SIG-M5 treated with dmso at 0.1 percent for 504 hours (cell line): ENCODE data around the gene EFNA2.

ENCODE experiments used
- DNase-seq: peaks from one replicate; lab custom pipeline; 2025; ENCODE audit not compliant: unreplicated experiment; lab: John Stamatoyannopoulos, UW

Gene EFNA2

DNA sequence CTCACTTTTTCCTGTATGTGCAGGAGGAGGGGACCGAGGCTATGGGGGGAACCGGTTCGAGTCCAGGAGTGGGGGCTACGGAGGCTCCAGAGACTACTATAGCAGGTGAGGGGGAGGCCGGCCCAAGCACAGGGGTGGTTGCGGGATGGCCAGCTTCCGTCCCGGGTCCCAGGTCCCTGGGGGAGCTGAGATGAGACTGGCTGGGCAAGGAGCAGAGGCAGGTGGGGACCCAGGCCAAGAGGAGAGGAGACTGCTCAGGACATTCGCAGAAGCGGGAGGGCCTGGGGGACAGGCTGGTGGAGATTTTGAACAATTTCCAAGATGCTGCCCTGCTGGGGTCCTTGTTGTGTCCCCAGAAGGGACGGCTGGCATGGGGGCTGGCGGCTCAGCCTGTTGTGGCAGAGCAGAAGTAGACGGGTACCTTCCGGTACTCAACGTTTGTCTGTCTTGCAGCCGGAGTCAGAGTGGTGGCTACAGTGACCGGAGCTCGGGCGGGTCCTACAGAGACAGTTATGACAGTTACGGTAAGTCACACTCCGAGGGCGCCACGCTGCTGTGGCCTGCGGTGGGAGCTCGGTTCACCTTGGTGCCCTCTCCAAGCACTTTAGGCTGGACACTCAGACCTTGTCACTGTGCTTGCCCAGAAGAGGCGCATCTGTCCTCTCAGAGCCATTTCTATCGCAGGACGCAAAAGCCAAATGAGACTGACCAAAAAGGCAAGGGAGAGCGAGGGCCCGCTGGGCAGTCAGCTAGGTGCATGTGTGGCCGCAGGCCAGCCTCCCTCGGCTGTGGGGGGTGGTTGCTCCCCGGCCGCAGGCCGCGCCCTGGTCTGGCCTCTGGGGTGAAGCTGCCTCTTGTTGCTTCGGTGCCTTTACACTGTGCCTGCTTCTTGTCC is 13.9 kb upstream of the EFNA2 start:
- DNase-seq = no peak

DNA sequence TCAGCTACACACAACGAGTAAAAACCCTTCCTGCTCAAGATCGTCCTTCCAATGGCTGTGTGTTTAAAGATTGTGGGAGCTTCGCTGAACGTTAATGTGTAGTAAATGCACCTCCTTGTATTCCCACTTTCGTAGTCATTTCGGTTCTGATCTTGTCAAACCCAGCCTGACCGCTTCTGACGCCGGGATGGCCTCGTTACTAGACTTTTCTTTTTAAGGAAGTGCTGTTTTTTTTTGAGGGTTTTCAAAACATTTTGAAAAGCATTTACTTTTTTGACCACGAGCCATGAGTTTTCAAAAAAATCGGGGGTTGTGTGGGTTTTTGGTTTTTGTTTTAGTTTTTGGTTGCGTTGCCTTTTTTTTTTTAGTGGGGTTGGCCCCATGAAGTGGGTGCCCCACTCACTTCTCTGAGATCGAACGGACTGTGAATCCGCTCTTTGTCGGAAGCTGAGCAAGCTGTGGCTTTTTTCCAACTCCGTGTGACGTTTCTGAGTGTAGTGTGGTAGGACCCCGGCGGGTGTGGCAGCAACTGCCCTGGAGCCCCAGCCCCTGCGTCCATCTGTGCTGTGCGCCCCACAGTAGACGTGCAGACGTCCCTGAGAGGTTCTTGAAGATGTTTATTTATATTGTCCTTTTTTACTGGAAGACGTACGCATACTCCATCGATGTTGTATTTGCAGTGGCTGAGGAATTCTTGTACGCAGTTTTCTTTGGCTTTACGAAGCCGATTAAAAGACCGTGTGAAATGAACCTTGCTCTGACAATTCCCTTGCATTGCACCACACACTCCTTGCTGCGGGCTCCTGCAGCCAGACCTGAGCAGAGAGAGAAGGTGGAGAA is 13.0 kb upstream of the EFNA2 start:
- DNase-seq = no peak

DNA sequence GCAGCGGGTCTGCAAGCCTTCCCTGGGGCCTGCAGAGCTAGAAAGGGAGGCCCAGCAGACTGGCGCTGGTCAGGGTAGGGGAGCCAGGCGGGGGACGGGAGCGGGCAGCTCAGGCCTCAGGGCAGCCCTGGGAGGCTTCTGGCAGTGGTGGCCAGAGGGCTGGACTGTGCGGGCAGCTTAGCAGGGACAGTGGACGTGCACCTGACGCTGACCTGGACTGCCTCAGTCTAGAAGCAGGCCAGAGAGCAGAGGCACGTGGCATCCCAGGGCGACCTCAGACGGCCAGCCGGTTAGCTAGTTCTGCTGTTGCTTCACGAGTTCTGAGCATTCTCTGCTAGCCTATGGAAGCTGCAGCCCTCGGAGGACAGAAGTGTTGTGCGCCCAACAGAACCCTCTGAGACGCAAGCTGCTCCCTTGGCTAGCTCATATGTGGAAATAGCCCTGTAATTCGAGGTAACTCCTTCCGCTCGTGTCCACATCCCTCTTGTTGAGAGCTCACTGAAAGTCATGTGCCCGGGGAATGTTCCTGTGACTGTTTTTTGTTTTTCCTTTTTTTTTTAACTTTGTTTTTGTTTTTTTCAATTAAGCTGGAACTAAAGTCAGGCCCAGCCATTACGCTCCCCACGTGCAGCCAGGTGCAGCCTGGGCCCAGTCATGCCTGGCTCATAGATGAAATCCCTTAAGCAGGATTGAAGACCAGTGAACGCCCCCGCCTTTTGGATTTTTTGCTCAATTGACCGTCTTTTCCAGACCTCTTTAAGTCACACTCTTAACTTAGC is 12.2 kb upstream of the EFNA2 start:
- peak; percentile 78 for DNase-seq

DNA sequence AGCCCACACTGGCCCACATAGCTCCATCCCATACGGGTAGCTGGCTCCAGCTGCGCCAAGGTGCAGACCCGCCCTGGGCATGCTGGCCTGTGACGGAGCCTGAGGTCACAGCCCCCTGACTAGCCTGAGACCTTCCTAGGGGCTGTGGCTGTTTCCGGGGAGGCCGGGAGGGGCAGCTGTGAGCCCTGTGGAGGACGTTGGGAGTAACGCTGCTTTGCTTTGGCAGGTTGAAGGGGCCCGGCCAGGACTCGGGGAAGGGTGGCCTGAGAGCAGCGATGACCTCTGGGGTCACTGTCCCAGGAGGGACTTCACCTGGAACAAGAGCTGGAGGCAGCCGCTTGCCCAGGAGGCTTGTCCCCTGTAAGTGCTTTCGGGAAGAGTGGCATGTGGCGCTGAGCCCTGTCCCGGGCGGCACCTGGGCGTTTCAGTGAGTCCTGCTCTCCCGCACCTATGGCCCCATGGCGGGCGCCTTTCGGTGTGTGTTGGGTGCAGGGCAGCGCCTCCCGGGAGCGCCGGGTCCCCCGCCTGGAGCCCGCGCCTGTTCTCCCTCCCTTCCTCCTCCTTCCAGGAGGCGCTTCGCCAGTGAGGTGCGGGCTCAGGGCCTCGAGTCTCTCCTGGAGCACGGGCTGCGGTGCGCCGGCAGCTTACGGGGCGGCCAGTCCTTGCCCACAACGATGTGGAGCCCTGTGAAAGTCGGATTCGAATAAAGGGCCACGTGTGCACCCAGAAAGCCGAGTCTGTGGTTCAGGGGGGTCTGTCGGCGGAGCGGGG is 11.4 kb upstream of the EFNA2 start:
- no peak for DNase-seq

DNA sequence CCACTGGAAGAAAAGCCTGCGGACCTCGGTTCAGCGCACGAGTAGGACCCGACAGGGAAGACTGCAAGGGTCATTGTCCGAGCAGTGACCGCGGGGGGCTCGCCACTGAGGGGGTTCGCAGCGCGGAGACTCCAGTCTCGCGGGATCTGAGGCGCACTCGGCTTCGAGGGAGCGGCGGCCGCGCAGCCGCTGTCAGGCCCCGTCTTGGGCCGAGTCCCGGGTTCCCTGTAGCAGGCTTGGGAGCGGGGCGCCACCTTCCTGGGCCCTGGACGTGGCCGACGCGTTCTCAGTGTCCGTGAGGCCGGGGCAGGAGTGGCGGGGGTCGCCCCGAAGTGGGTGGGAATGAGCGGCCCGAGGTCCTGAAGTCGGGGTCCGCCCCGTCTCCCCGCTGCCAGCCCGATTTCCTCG is 10.8 kb upstream of the EFNA2 start:
- no peak for DNase-seq

DNA sequence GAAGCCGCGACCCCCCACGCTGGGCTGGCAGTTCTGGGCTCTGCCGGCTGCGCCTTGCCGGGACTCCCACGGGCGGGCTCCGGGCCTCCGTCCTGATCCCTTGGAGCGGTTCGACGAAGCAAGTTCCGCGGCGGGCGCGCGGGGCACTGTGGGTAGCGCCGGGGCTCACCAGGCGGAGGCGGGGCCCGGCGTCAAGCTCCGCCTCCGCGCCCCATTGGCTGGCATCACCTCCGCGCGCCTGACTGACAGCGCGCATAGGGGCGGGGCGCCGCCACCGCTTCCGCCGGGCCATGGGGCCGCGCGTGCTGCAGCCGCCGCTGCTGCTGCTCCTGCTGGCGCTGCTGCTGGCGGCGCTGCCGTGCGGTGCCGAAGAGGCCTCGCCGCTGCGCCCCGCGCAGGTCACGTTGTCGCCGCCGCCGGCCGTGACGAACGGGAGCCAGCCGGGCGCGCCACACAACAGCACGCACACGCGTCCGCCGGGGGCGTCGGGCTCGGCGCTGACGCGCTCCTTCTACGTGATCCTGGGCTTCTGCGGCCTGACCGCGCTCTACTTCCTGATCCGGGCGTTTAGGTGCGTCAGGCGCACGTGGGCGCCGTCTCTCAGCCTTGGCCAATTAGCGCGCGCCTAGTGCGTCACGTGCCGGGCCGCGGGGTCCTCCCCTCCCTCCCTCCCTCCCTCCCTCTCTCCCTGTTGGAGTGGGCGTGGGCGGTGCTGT is 10.3 kb upstream of the EFNA2 start, which contains the start of gene FAM174C:
FAM174C (plus strand) TSS at position 271 of the 716 bp plus-strand sequence; CDS start at position 291, 20 bp downstream.
- peak; percentile 94 for DNase-seq

DNA sequence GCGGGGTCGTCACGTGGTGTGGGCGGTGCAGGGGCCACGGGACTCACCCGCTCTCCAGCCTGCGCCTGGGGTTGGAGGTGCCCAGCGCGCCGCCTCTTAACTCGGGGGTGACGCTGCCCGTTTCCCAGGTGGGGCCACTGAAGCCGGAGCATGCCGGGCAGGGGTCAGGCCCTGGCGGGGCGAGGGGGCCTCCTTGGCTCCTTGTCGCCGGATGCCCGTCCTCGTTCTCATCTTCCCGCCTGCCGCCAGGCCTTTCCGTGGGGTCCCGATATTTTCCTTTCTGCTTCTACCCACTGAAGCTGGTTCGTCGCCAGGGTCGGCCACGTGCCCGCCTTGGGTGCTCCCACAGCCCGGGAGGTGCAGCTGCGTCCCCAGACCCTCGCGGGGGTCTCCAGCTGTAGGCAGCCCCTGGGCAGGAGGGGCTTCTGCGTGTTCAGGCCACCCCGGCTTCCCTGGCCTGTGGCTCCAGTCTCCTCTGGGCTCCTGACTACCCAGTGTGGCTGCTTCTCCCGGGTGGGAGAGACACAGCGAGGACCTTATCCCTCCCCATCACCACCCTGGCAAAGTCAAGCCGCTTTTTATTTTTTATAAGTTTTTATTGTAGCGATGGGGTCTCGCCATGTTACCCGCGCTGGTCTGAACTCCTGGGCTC is 9.6 kb upstream of the EFNA2 start:
- no peak for DNase-seq

DNA sequence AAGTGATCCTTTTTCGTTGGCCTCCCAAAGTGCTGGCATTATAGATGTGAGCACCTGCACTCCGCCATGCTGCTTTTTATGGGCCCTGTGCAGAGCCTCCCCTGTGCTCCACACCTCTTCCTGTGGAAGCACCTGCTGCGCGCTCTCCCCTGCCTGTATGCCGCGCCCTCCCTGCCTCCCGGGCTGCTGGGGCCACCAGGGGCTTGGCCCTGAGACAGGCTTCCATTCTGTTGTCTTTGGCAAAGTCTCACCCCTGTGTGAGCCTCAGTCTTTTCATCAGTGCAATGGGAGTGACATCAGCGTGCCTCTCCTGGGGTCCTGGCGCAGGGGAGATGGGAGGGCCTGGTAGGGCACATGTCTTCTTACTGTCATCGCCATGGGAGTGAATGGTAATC is 9.0 kb upstream of the EFNA2 start:
- no peak for DNase-seq

DNA sequence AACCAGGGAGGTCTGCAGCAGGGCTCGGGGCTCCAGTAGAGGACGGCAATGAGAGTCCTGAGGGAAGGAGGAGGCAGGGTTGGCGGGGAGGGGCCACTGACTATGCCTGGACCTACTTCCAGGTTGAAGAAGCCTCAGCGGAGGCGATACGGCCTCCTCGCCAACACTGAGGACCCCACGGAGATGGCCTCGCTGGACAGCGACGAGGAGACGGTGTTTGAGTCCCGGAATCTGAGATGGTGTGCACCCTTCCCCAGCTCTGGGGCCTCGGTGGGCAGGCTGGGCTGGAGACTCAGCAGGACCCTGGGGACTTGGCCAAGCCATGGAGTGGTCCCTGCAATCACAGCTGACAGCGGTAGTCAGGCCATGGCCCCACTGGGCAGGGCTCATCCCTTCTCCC is 8.6 kb upstream of the EFNA2 start:
- no peak for DNase-seq

DNA sequence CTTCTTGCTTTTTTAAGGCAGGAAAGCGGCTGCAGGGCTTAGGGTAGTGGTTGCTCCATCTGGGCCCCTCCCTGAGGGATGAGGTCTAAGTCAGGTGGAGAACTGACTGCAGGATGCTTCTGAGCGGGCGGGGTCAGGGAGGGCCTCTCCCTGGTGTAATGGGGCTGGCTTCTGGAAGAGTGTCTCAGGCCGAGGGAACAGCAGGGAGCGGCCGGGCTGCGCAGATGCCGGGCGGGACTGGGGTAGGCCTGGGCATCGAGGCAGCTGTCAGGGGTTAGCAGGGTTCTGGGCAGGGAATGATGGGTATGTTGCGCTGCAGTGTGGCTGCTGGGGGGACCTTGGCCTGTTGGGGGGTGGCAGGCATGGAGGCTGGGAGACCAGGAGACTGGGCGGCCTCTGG is 7.6 kb upstream of the EFNA2 start:
- DNase-seq = no peak

DNA sequence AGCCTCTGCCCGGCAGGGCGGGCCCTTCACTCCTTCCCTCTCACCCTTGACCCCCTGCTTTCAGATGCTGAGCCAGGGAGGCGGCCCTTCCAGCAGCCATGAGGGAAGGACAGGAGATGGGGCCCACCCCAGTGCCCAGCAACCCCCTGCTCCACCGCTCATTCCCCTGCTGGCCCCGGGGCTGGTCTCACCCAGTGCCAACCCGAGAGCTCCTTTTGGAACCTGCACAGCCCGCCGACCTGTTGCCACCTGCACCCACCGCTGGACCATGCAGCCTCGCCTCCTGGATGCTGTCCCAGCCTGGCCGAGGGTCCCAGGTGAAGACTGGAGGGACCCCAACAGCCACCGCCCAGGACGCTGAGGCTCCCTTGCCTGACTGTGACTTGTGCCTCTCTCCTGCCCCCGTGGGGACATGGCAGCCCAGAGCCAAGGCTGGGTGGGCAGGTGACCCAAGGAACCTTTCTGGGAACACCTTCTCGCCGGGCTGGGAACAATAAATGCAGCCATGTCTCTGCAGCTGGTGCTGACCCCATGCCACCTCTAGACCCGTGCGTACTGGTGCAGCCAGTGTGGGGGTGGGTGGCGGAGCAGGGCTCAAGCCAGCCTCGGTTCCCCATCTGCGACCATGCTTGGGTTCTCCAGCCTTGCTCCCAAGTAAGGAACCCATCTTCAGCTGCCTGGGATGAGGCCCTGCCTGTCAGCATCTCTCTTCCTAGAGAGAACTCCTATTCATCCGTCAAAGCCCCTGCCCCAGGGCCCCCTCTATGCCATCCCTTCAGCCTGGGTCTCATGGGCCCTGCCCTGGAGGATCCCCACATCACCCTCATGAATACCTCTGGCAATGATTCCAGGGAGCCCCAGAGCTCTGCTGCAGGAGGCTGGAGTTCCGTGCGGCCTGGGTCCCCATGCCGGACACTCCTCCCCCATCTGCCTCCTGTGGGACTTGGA is 6.7 kb upstream of the EFNA2 start:
- DNase-seq = no peak

DNA sequence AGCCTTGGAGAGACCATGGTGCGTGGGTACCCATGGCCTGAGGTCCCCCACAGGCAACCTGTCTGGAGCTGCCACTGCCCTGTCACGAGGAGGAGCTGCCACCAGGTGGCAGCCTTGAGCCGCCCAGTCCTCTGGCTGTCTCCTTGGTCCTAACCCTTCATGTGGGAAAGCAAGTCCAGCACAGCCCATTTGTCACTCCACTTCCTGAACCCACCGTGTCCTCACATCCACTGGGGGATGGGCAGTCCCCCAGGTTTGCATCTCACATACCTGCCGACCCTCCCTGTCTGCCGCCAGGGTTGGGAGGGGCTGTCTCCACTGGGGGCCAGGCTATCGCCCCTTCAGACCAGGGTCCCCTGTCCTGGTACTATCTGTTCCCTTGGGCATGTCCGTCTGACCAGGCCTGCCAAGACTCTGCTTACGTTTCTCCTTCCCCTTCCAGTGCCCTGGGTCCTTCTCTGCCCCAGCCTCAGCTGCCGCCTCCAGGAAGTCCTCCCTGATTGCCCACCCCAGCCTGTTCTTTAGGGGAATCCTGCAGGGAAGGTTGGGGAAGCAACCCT is 5.8 kb upstream of the EFNA2 start:
- peak; percentile 63 for DNase-seq

DNA sequence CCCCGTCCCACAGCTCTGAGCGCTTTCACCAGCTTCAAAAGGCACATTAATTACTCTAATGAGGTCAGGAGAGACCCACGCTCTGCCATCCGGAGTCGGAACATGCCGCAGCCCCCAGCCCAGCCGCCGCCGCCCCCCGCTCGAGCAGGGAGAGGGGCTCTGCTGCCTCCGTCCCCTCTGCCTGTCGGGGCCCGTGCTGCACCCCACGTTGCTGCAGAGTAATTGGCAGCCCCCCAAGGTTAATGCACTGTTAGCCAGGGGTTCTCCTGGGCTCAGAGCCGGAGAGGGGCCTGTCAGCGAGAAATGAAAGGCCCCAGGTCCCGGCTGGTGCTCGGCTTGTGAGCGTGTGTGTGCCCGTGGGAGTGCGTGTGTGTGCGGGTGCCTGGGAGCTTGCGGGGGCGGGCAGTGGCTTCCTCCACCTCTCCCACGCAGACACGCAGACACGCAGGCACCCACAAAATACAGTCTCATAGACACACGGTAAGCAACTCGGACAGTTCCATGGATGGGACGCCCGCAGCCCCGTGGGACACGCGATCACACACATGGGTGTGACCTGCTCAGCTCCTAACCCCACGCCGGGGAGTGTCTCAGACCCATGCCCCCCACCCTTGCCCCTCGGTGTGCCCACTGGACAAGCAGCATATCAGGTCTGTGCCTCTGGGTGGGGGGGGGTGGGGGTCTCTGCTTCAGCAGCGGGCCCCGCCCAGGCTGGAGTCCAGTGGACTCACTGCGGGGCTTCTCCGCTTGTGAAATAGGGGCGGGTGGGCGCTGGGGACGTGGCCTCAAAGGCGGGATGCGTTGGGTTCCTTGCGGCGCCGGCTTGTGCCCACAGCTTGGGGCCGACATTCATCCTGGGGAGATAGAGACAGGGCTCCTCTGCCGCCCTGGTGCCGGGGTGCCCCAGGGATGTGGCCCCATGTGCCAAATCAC is 4.8 kb upstream of the EFNA2 start:
- DNase-seq = no peak

DNA sequence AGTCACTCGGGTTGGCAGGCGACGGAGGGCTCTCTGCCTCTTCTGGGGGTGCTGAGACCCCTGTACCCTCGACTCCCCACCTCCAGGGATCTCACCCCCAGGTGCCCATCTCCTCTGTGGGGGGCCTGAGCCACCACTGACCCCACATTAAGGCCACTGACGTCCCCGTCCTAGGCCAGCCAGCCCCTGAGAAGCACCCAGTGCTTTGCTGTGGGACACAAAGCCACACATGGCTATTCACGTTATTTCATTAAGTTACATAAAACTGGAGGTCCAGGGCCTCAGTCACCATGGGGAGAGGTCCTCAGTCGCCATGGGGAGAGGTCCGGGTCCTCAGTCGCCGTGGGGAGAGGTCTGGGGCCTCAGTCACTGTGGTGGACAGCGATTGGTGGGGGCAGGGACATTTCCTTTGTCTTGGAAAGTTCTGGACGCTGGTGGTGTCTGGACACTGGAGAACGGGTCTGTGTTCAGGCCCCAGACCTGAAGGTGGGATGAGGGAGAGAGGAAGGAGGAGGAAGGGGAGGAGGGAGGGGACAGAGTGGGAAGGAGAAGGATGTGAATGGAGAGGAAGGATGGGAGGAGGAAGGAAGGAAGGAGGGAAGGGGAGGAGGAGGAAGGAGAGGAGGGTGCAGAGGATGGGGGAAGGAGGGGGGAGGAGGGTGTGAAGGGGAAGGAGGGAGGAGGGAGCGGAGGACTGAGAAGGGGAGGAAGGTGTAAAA is 3.9 kb upstream of the EFNA2 start:
- DNase-seq = no peak

DNA sequence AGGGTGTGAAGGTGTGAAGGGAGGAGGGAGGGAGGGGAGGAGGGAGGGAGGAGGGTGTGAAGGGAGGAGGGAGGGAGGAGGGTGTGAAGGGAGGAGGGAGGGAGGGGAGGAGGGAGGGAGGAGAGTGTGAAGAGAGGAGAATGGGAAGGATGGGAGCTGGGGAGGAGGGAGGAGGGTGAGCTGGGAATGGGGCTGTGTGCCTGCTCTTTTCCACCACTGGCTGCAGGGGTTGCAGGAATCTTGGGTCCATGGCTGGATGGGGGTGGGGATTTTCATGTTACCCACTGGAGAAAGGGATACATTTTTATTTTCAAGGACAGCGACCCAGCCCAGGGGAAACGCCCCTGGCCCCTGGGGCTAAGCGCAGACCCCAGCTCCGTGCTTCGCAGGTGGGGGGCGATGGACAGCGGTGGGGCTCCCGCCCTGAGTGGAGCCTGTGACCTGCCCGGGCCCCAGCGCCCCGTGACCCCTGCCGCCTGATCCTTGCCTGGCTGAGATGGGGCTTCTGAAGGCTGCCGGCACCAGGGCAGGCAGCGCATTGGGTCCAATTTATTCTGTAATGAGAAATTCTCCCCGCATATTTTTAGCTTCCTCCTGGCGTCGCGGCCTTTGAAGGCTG is 3.0 kb upstream of the EFNA2 start:
- no peak for DNase-seq
